ENCODE results near the gene ZNF578.
"Not testable (repeated sequence)": the region's sequence is repeated elsewhere in the genome, so short reads cannot be mapped to it uniquely, and the experiment has no call there.

ZNF578 gene

GRCh38 chr19:52453324-52454094 is at the start of gene ZNF578:
TSS of gene ZNF578 (plus strand) at chr19:52453553. CDS start at chr19:52501846, 48,293 bp downstream.
- H3K4me1 Mint-ChIP-seq = peaks cover 14% of the 10 kb centered on the region
- H3K4me3 Mint-ChIP-seq = peak within 1 kb of the TSS; percentile 86 to 90
- H3K9me3 Mint-ChIP-seq = peaks cover 60 to 89% of the 10 kb centered on the region in 2 donors
- DNase-seq = peak; percentile 48 to 82
- H3K27ac Mint-ChIP-seq = peak within 1 kb of the TSS; percentile 48 to 81
- no peaks in the 10 kb centered on the region for H3K27me3 Mint-ChIP-seq
- peak; percentile 96 for ATAC-seq

- no peak overlapping the region for H3K4me3 Mint-ChIP-seq
- DNase-seq = no peak
- H3K9me3 Mint-ChIP-seq = peaks cover 29 to 68% of the 10 kb centered on the region in 2 donors
- H3K27ac Mint-ChIP-seq = no peak overlapping the region
- H3K27me3 Mint-ChIP-seq = no peaks in the 10 kb centered on the region
- ATAC-seq = no peak
- no peaks in the 10 kb centered on the region for H3K4me1 Mint-ChIP-seq
These were observed 43.1 kb upstream of the ZNF578 start for GRCh38 chr19:52410276-52410675.

- DNase-seq (no peak), ATAC-seq (no peak)
- Mint-ChIP-seq H3K27me3 (no peaks in the 10 kb centered on the region), H3K4me1 (no peaks in the 10 kb centered on the region), H3K9me3 (peaks cover 34 to 64% of the 10 kb centered on the region in 2 donors), H3K4me3 (no peak overlapping the region), H3K27ac (no peak overlapping the region)
These were observed 37.6 kb upstream of the ZNF578 start for GRCh38 chr19:52415711-52416110.

GRCh38 chr19:52428937-52429336 is 24.4 kb upstream of the ZNF578 start, which contains the start of gene ZNF534:
TSS of gene ZNF534 (plus strand) at chr19:52429148. CDS start at chr19:52431475, 2,327 bp downstream.
- ATAC-seq (no peak), DNase-seq (no peak)
- H3K27me3 Mint-ChIP-seq = no peaks in the 10 kb centered on the region
- no peak within 1 kb of the TSS for H3K4me3 Mint-ChIP-seq
- H3K9me3 Mint-ChIP-seq = peaks cover 33 to 56% of the 10 kb centered on the region in 2 donors
- H3K4me1 Mint-ChIP-seq = no peaks in the 10 kb centered on the region
- no peak within 1 kb of the TSS for H3K27ac Mint-ChIP-seq

GRCh38 chr19:52442179-52442578 is 11.2 kb upstream of the ZNF578 start:
- Mint-ChIP-seq H3K27ac (no peak overlapping the region), H3K4me3 (no peak overlapping the region), H3K27me3 (no peaks in the 10 kb centered on the region), H3K9me3 (peaks cover 45 to 57% of the 10 kb centered on the region in 2 donors), H3K4me1 (no peaks in the 10 kb centered on the region)
- no peak for DNase-seq
- ATAC-seq = no peak

GRCh38 chr19:52444506-52444905 is 8.8 kb upstream of the ZNF578 start:
- DNase-seq (no peak), ATAC-seq (no peak)
- H3K27me3 Mint-ChIP-seq = no peaks in the 10 kb centered on the region
- no peak overlapping the region for H3K27ac Mint-ChIP-seq
- no peaks in the 10 kb centered on the region for H3K4me1 Mint-ChIP-seq
- peaks cover 45 to 55% of the 10 kb centered on the region in 2 donors for H3K9me3 Mint-ChIP-seq
- H3K4me3 Mint-ChIP-seq = no peak overlapping the region

GRCh38 chr19:52451241-52451640 is 2.1 kb upstream of the ZNF578 start:
- Mint-ChIP-seq H3K4me1 (peaks cover 14% of the 10 kb centered on the region), H3K4me3 (no peak overlapping the region), H3K9me3 (peaks cover 56 to 82% of the 10 kb centered on the region in 2 donors), H3K27ac (no peak overlapping the region), H3K27me3 (no peaks in the 10 kb centered on the region)
- ATAC-seq (no peak), DNase-seq (no peak)

- DNase-seq = no peak
- H3K9me3 Mint-ChIP-seq = peaks cover 38% of the 10 kb centered on the region in 2 donors
- H3K27me3 Mint-ChIP-seq = no peaks in the 10 kb centered on the region
- ATAC-seq = no peak
- no peak overlapping the region for H3K4me3 Mint-ChIP-seq
- no peak overlapping the region for H3K27ac Mint-ChIP-seq
- H3K4me1 Mint-ChIP-seq = no peaks in the 10 kb centered on the region
These were observed 11.6 kb downstream of the ZNF578 start for GRCh38 chr19:52464798-52465470.

GRCh38 chr19:52473655-52474350 is 20.4 kb downstream of the ZNF578 start:
- Mint-ChIP-seq H3K27me3 (no peaks in the 10 kb centered on the region), H3K27ac (no peak overlapping the region), H3K4me1 (no peaks in the 10 kb centered on the region), H3K9me3 (peaks cover 54 to 63% of the 10 kb centered on the region in 2 donors), H3K4me3 (no peak overlapping the region)
- ATAC-seq (no peak), DNase-seq (no peak)

GRCh38 chr19:52474351-52475127 is 21.2 kb downstream of the ZNF578 start:
- Mint-ChIP-seq H3K27me3 (no peaks in the 10 kb centered on the region), H3K9me3 (peaks cover 49 to 61% of the 10 kb centered on the region in 2 donors), H3K4me1 (no peaks in the 10 kb centered on the region), H3K27ac (no peak overlapping the region), H3K4me3 (no peak overlapping the region)
- DNase-seq (no peak), ATAC-seq (no peak)

GRCh38 chr19:52484111-52484743 is 30.9 kb downstream of the ZNF578 start:
- not testable (repeated sequence) for H3K4me3 Mint-ChIP-seq, ATAC-seq
- H3K9me3 Mint-ChIP-seq = peaks cover 34 to 39% of the 10 kb centered on the region in 2 donors

GRCh38 chr19:52485064-52485463 is 31.7 kb downstream of the ZNF578 start:
- DNase-seq, H3K4me1 Mint-ChIP-seq: not testable (repeated sequence)

More at GRCh38 chr19:52484111-52484743, 30.9 kb downstream of the ZNF578 start:
- H3K27me3 Mint-ChIP-seq, H3K27ac Mint-ChIP-seq, DNase-seq, H3K4me1 Mint-ChIP-seq: not testable (repeated sequence)

GRCh38 chr19:52485561-52486240 is 32.3 kb downstream of the ZNF578 start:
- ATAC-seq = not testable (repeated sequence)

More at GRCh38 chr19:52485064-52485463, 31.7 kb downstream of the ZNF578 start:
- H3K4me3 Mint-ChIP-seq, H3K27me3 Mint-ChIP-seq, ATAC-seq, H3K27ac Mint-ChIP-seq: not testable (repeated sequence)
- peaks cover 33 to 39% of the 10 kb centered on the region in 2 donors for H3K9me3 Mint-ChIP-seq

More at GRCh38 chr19:52485561-52486240, 32.3 kb downstream of the ZNF578 start:
- peaks cover 30 to 39% of the 10 kb centered on the region in 2 donors for H3K9me3 Mint-ChIP-seq
- H3K4me3 Mint-ChIP-seq, H3K27me3 Mint-ChIP-seq, DNase-seq, H3K4me1 Mint-ChIP-seq, H3K27ac Mint-ChIP-seq: not testable (repeated sequence)

Data from stimulated activated naive CD8-positive, alpha-beta T cell treated with anti-CD3 and anti-CD28 coated beads, Interleukin-15, amount 100 ng/mL, for 72 hours (primary cell).